ENCODE results near the gene CYB561D1.

The CYB561D1 gene

GRCh38 chr1:109535481-109535880, 41.6 kb downstream of the CYB561D1 start:
- DNase-seq (ENCODE audit: low read depth) = no peak
- no peak overlapping the region for H3K4me3 ChIP-seq (replicated peaks; ENCODE audit: low read depth, low read length)
- TF ChIP-seq CTCF (IDR thresholded peaks at IDR 0.05; ENCODE audit: low read length, missing control alignments) = no peak

GRCh38 chr1:109535971-109536491, 42.1 kb downstream of the CYB561D1 start:
- no peak for TF ChIP-seq CTCF (IDR thresholded peaks at IDR 0.05; ENCODE audit: low read length, missing control alignments)
- no peak for DNase-seq (ENCODE audit: low read depth)
- no peak overlapping the region for H3K4me3 ChIP-seq (replicated peaks; ENCODE audit: low read depth, low read length)

GRCh38 chr1:109537450-109538178, 43.7 kb downstream of the CYB561D1 start:
- TF ChIP-seq CTCF (IDR thresholded peaks at IDR 0.05; ENCODE audit: low read length, missing control alignments) = no peak
- H3K4me3 ChIP-seq (replicated peaks; ENCODE audit: low read depth, low read length) = no peak overlapping the region
- no peak for DNase-seq (ENCODE audit: low read depth)

- TF ChIP-seq CTCF (IDR thresholded peaks at IDR 0.05; ENCODE audit: low read length, missing control alignments) = no peak
- DNase-seq (ENCODE audit: low read depth) = no peak
- no peak overlapping the region for H3K4me3 ChIP-seq (replicated peaks; ENCODE audit: low read depth, low read length)
Observed at GRCh38 chr1:109538827-109539555, 45.1 kb downstream of the CYB561D1 start.

- H3K4me3 ChIP-seq (replicated peaks; ENCODE audit: low read depth, low read length) = no peak within 1 kb of the TSS
- DNase-seq (ENCODE audit: low read depth) = no peak
- TF ChIP-seq CTCF (IDR thresholded peaks at IDR 0.05; ENCODE audit: low read length, missing control alignments) = no peak
Observed at GRCh38 chr1:109539676-109540075, 45.8 kb downstream of the CYB561D1 start, which contains the start of gene GPR61. Gene GPR61, plus strand, starts transcription at chr1:109539872. Its CDS starts 3,151 bp downstream, at chr1:109543023.

GRCh38 chr1:109541102-109541501, 47.2 kb downstream of the CYB561D1 start:
- no peak for DNase-seq (ENCODE audit: low read depth)
- no peak for TF ChIP-seq CTCF (IDR thresholded peaks at IDR 0.05; ENCODE audit: low read length, missing control alignments)
- no peak overlapping the region for H3K4me3 ChIP-seq (replicated peaks; ENCODE audit: low read depth, low read length)

Data from fibroblast of pulmonary artery (primary cell).